HG02981 (cell line): Measurements from ENCODE around the gene TMEM8B.
"Not testable (repeated sequence)": the region's sequence is repeated elsewhere in the genome, so short reads cannot be mapped to it uniquely, and the experiment has no call there.

Source experiments
- ATAC-seq: cut with Tn5 transposase; IDR thresholded peaks from one replicate; pipeline ENCODE4 v1.9.1; 2021; ENCODE audit warnings: mild to moderate bottlenecking, moderate library complexity; ENCODE audit not compliant: unreplicated experiment

Gene TMEM8B

DNA sequence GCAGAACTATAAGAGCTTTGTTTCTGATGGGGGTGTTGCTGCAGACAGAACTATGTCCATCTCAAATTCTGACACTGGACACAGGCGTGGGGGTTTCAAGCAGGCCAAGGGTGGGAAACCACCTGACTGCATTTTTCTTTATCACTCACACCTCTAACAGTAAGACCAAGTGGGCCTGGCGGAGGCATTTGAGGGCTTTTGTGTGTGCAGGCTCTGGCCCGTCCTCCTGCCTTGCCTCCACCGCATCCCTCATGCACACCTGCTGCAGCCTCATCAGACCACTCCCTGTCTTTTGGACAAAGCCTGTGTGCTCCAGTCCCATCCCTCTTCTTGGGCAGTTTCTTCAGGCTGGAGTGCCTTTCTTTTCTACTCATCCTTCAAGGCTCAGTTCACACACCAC is 33.3 kb downstream of the TMEM8B start:
- ATAC-seq: no peak

DNA sequence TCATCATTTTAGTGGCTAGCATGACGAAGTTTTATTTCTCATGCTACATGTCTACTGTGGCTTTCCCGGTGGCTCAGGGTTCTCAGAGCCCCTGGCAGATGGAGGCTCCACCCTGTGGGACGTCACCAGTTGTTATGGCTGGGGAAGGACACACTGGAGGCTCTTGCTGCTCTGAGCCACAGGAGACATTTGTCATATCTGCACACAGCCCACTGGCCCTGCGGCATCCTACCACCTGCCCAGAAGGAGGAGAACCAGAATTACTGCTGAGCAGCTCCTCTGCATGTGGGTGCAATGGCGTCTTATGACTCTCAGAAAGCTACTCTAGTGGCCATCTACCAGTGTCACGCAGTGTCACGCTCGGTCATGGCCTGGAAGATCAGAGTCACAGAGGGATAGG is 34.6 kb downstream of the TMEM8B start:
- ATAC-seq: no peak

DNA sequence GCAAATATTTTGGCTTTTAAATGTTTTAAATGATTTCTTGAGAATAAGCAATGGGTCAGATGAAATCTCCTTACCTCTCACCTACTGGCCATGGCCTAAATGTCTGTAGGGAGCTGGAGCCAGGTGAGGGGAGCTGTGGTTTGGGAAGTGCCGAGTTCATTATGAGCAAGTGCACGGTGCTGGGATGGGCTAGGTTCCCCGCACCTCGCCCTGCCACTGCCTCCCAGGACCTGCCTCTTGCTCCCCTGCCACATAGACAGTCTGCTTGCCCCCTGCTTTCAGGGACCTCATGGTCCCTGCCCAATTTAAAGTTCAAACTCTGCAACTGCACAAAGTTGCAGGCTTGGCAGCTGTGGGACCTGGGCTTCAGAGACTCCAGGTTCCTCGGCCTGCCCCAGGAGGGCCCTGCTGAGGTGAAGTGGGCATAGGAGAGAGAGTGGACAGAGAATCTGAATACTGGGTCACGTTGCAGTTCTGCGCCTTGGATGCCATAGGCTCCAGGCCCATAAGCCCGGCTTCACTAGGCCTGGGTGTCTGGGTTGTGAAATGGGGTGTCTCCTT is 35.7 kb downstream of the TMEM8B start:
- ATAC-seq: no peak

DNA sequence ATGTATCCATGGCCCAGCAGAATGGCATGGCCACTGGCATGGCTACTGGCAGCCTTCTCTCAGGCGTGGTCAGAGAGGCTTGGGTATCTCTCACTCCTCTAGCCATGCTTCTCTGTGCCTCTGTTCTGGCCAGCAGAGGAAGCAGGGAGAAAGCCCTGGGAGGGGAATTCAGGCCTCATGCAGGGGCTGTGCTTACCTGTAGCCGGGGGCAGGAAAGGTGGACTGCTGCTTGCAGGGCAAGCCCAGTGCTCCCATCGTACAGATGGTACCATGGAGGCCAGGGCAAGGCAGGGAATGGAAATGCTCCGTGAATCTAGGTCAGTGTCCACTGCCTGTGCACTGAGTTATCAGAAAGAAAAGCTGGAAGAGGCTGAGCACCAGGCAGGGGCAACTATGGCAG is 38.5 kb downstream of the TMEM8B start:
- no peak for ATAC-seq

DNA sequence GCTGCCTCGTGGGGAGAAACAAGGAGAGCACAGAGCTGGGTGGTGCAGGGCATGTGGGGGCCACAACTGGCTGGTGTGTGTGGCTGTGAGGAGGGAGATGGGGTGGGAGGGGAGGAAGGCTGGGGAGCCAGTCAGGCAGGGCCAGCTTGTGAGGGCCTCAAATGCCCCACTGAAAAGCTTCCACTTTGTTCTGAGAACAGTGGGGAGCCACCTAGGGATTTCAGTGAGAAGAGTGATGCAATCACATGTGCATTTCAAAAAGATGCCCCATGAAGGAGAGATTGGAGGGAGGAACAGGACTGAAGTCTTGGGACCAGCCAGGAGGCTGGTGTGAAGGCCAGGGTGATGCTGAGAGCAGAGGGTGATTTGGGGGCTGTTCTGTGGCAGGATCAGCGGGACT is 39.9 kb downstream of the TMEM8B start:
- no peak for ATAC-seq

DNA sequence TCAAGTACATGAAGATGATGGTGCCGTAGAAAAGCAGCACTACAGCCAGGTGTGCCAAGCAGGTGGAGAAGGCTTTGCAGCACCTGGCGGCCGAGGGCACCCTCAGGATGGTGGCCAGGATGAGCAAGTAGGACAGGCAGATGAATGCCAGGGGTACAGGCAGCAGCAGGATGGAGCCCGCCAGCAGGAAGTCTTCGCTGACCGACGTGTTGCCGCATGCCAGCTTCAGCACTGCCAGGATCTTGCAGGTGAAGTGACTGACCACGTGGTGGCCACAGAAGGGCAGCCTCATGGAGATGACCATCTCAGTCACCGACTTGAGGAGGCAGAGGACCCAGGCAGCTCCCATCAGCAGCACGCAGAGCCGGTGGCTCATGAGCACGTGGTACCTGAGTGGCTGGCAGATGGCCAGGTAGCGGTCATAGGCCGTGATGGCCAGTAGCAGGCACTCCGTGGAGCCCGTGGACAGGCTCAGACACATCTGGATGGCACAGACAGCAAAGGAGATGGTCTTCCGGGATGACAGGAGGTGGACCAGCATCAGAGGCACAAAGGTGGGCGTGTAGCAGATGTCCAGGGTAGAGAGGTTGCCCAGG is 40.7 kb downstream of the TMEM8B start:
- ATAC-seq: no peak

DNA sequence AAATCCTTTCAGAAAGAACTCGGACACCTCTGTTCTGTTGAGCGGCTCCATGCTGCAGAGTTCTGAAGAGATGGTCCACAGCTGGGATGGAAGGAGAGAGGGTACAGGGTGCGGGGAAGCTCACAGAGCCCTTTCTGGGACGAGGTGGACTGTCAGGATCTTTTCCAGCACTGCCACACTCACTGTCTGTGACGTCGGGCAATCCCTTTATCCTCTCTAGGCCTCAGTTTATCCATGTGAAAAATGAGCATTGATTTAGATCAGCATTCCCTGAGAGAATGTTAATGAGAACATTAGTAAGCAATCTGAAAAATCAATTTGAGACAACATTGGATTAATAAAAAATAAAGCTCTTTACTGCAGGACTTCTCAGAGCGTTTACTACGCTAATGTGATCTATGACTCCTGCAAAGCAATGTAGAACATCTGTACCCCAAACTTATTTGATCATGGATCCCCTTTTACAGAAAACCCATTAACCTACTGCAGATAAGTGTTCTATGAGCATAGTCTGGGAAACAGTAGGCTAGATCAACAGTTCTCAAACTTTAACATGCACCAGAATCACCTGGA is 41.4 kb downstream of the TMEM8B start, which contains the start of gene OR13J1:
Gene OR13J1, minus strand, starts transcription at position 51 of the 573 bp plus-strand sequence. Its CDS starts 0 bp downstream, at position 51.
- no peak for ATAC-seq

DNA sequence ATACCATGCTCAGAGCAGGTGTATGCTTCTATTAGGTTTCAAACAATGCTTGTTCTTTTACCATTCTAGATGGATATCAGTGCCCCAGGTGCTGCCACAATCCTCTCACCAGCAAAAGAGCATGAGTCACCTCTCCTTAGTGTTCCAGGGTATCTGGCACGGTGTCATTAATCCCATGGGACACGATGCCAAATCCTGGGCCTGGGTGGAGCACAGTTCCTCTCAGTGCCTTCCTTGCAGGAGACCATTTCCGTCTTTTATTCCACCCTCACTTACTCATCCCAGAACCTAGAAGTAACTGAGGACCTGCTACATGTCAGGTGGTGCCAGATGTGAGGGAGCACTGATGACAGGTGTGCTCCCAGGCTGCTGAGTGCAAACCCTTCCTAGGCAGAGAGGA is 42.5 kb downstream of the TMEM8B start:
- ATAC-seq: no peak

DNA sequence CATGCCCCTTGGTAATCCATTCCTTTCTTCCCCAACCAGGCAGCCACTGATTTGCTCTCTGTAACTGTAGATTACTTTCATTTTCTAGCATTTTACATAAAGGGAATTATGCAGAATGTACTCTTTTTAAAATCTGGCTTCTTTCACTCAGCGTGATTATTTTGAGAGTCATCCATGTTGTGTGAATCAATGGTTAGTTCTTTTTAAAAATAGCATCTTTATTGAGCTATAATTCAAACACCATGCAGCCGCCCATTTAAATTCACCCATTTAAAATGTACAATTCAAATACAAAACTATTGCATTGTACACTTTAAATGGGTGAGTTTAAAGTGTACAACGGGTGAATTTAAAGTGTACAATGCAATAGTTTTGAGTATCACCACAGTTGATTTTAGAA is 43.5 kb downstream of the TMEM8B start:
- ATAC-seq: no peak

DNA sequence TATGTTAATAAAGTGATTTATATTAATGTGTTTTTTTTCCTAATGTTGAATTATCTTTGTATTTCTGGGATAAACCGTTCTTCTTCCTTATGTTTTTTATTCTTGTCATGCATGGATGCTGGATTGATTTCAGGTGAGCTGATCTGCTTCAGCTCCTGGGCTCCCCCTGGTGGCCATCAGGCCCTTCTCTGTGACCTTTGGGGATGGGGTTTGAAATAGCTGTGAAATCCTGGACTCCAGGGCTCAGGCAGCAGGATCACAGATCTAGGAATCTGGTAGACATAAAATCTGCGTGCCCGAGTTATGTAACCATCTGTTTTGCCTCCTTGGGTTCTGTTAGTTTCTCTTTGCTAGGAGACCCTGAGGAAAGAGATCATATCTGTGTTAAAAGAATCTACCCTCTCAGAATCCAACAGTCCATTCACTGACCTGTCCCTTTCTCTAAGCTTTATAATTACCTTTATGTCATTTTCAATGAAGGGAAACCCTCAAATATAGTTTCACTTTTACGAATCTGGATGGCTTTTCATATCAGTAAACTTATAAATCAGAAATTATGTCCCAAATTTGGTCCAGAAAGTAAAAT is 53.3 kb downstream of the TMEM8B start:
- no peak for ATAC-seq

DNA sequence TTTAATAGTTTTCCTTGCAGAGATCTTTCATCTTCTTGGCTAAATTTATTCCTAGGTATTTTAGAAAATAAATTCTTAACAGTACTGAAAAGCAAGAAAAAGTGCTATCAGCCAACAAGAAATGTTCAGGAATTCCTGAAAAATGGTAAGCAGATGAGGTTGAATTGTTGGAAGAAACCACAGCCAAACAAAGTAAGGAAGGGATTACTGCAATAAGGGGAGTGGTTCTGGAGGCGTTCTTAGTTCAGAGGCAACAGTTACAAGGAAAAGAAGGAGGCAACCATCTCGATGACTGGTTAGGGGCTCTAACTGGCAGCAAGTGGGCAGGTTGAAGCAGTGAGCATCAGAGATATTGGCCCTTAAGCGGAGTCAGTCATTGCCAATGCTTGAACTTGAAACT is 54.0 kb downstream of the TMEM8B start:
- no peak for ATAC-seq

DNA sequence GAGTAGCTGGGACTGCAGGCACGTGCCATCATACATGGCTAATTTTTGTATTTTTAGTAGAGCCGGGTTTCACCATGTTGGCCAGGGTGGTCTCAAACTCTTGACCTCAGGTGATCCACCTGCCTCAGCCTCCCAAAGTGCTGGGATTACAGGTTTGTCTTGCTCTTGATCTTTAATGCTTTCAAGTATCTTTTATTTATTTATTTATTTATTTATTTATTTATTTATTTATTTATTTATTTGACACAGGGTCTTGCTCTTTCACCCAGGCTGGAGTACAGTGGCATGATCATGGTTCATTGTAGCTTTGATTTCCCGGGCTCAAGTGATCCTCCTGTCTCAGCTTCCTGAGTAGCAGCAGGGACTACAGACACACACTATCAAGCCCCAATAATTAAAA is 55.9 kb downstream of the TMEM8B start:
- not testable (repeated sequence) for ATAC-seq

DNA sequence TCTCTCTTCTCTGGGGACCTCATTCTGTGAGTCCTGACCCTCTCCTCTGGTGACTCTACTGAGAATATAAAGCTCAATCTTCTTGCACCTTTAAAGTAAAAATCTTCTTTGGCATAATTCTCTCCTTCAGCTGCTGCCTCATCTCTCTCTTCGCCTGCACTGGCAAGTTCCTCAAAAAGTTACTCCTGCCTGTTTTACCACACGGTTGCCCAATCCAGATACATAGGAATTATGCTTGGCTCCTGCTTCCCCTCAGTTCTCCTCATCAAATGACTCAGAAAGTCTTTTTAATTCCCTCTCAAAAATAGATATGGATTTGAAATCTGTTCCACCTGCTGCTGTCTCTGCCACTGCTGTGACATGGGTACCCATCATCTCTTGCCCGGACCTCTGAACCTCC is 62.6 kb downstream of the TMEM8B start:
- no peak for ATAC-seq

DNA sequence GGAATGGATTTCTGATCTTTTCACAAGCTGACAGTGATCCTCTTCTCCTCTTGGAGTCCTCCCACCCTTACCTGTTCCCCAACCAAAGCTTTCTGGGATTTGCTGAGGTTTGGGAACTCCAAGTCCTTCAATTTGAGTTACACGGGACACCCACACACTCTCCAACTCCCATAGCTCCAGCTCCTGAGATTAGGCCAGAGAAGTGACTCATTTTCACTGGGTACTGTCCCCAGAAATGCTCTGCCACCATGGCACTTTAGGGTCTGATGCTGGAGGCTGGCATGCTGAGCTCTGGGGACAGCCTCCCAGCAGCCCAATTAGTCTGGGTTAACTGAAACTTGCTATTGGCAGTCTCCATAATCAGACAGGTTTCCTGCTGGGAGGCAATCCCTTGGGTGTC is 63.0 kb downstream of the TMEM8B start:
- ATAC-seq: no peak

DNA sequence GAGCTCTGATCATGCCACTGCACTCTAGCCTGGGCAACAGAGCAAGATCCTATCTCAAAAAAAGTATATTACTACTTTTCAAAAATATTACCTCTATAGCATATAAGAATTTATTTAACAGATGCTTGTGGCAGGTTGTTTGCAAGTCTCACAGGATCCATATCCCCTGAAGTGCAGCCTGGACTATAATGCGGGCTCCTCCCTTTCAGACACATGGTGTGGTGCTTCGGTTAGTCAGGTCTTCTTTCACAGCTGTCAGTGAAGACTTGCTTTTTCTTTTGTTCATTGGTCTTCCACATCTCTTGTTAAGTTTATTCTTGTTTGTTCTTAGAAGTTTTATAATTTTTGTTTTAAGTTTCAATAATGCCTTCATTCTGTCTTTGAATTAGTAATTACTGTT is 67.5 kb downstream of the TMEM8B start:
- no peak for ATAC-seq

DNA sequence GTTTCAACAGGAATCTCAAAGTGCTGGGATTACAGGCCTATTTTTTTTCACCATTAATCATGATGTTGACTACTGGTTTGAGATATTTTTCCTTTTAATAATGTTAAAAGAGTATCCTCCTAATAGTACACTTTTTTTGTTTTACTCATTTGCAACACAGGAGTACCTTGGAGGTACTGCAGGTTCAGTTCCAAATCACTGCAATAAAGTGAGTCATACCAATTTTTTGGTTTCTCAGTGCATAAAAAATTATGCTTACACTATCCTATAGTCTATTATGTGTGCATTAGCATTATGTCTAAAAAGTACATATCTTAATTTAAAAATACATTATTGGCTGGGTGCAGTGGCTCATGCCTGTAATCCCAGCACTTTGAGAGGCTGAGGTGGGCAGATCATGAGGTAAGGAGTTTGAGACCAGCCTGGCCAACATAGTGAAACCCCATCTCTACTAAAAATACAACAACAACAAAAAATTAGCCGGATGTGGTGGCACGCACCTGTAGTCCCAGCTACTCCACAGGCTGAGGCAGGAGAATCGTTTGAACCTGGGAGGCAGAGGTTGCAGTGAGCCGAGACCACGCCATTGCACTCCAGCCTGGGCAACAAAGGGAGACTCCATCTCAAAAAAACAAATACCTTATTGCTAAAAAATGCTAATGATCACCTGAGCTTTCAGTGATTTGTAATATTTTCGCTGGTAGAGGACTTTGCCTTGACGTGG is 68.5 kb downstream of the TMEM8B start:
- not testable (repeated sequence) for ATAC-seq

DNA sequence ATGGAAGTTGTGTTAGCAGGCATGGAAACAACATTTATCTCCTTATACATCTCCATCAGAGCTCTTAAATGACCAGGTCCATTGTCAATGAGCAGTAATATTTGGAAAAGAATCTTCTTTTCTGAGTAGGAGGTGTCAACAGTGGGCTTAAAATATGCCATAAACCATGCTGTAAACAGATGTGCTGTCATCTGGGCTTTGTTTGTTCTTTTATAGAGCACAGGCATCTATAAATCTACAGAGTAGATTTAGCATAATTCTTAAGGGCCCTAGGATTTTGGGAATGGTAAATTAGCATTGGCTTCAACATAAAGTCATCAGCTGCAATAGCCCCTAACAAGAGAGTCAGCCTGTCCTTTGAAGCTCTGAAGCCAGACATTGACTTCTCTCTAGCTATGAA is 69.3 kb downstream of the TMEM8B start:
- ATAC-seq: no peak

DNA sequence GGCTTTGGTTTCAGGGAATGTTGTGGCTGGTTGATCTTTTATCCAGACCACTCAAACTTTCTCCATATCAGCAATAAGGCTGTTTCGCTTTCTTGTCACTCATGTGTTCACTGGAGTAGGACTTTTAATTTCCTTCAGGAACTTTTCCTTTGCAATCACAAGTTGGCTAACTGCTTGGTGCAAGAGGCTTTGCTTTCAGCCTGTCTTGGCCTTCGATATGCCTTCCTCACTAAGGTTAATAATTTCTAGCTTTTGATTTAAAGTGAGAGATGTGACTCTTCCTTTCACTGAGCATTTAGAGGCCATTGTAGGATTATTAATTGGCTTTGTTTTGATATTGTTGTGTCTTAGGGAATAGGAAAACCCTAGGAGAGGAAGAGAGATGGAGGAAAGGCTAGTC is 70.0 kb downstream of the TMEM8B start:
- no peak for ATAC-seq

DNA sequence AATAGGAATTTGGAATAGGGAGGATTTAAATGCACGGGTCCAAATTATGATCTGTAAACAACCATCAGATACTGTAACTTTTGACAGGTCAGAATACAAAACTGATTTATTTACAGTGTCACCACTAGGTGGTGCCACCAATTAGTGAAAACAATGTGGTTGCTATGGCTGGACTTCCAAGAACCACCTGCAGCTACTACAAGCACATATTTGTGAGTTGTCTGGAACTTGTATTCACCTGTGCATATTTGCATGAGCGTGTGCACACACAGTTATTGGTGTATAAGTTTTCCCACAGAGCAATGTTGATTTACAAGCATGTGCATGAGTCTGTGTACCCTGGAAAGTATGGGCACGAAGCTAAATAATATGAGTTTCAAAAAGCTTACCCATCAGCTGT is 74.0 kb downstream of the TMEM8B start:
- ATAC-seq: no peak

DNA sequence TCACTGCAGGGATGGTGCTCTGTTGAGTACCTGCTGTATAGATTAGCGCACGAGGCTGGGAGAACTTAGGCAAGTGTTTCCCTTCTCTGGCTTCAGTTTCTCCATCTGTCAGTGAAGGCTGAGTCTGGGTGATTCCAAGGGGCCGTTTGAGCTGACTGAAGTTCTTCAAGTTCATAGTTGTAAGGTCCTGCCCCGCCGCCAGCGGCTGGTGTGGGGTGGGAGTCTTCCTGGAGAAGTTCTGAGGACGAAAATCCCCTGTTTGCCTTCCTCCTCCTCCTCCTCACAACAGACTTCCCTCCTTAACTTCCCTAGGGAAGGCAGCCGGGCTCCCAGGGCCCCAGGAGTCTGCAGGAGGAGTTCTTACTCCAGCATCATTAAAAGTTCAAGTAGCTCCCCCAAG is 75.3 kb downstream of the TMEM8B start:
- no peak for ATAC-seq

DNA sequence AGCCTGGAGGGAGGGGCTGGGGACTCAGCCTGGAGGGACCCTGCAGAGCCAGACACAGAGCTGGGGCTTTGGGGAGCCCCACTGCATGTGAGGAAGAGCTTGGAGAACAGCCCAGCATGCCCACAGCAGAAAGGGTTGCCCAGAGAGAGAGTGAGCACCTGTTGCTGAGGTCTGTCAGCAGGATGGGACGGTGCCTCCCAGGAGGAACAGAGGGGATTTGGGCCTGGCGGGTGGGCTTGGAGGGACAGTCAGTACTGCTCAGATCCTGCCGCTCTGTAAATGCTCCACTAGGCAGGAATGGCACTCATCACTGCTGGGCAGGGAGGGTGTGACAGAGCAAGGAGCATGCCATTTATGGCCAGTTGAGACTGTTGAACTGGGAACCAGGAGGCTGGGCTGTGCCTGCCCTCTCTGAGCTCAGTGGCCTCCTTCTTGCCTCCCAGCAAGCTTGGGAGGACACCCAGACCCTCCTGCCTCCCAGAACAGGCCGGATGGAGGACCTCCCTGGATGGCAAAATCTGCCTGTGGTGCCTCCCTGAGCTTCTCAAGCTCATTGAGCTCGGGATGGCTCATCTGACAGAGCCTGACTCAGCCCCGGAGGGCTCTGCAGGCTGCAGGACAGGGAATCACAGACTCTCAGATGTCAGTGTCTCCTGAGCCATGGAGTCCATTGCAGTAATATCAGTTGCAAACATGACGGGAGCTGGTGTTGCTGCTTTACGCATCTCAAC is 76.2 kb downstream of the TMEM8B start:
- no peak for ATAC-seq
